Measurements from ENCODE around the gene LDLR. TPM values are rescaled to one million over a fixed set of nuclear protein-coding genes. Genes with fewer than 3 reads are reported as not detected.

LDLR gene
- 41.7 TPM for polyA plus RNA-seq (2013, experiment 1 of 2; ENCODE audit: insufficient read length)
- 60.7 TPM for polyA plus RNA-seq (2013, experiment 2 of 2; ENCODE audit: insufficient read length)

- peak; percentile 93 for DNase-seq
Observed at GRCh38 chr19:11089254-11090013, at the start of gene LDLR. LDLR (plus strand) TSS chr19:11089463; CDS start chr19:11089549, 86 bp downstream.

- no peak for DNase-seq
Observed at GRCh38 chr19:11041194-11041593, 48.1 kb upstream of the LDLR start.

- no peak for DNase-seq
Observed at GRCh38 chr19:11041966-11042627, 47.2 kb upstream of the LDLR start.

DNA sequence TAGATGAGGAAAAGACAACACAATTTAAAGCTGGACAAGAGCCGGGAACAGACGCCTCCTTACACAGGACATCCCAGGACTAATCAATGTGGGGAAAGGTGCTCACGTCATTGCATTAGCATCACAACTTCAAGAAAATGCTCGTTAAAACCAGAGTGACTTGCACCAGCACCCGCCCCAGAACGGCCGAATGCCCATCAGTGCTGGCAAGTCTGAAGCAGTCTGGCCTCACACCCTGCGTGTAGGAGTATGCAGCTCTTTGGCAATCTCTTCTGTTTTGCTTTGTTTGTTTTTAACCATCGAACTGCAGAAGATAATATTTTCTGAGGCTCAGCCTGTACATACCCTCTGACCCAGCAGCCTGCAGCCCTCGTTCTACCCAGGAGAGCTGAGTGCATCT lies 44.8 kb upstream of the LDLR start:
- no peak for DNase-seq

- DNase-seq, result no peak
Observed at GRCh38 chr19:11045536-11045935, 43.7 kb upstream of the LDLR start.

GRCh38 chr19:11046605-11047354 lies 42.5 kb upstream of the LDLR start:
- DNase-seq, result no peak

DNA sequence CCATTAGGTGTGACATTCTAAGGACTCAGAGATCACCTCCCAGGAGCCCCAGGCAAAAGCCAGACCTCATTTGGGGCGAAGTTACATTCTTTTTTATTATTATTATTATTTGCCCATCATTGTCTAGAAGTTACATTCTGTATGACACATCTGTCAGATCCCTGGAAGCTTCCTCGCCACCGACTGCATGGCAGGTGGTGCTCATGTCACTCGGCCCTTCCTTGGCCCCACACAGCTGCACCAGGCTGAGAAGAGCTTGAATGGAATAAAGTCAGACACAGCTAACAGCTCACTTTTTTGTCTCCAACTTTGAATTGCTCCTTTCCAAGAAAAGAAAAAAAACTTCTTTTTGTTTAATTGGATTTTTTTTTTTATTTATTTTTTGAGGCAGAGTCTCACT lies 41.4 kb upstream of the LDLR start:
- no peak for DNase-seq

GRCh38 chr19:11050323-11051114 lies 38.7 kb upstream of the LDLR start:
- no peak for DNase-seq

GRCh38 chr19:11053817-11054195 lies 35.5 kb upstream of the LDLR start:
- DNase-seq, result no peak

GRCh38 chr19:11054200-11054599 lies 35.1 kb upstream of the LDLR start:
- no peak for DNase-seq

DNA sequence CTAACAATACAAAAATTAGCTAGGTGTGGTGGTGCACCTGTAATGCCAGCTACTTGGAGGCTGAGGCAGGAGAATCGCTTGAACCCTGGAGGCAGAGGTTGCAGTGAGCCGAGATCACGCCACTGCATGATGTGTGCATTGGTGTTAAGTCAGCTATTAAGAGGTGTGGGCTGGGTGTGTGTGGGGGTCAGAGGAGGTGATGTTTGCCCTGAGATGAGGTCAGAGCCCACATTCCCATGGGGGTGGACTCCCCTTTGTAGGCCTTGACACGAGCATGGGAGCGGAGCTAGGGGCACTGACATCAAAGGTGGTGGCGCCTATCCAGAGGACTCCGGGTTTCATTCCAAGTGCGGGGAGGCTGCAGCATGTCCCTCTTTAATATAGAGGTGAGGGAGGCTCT lies 34.6 kb upstream of the LDLR start:
- no peak for DNase-seq

DNA sequence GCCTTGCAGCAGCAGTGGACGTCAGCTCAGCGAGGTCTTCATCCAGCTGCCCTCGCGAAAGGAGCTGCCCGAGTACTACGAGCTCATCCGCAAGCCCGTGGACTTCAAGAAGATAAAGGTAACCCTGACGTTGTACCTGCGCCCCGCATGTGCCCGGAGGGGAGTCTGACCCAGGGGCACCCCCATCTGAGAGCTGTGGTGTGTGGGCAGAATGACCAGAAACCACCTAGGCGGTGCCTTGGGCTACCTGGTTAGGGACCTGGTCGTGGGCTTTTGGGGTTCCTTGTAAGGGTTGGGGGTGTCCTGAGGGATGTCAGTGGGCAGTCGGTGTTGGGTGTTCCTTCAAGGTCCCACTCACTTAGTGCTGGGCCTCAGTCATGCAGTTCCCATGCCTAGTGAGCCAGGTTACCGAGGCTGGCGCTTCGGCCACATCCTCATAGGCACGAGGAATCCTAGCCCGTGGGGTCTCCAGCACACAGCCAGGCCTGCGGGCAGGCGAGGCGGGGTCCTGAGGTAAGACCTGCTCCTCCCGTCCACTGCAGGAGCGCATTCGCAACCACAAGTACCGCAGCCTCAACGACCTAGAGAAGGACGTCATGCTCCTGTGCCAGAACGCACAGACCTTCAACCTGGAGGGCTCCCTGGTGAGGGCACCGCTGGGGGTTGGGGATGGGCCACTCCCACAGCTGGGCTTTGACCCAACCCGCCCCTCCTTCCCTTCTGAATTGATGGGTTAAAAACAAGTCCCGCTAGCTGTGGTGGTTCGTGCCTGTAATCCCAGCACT lies 30.8 kb upstream of the LDLR start:
- no peak for DNase-seq

GRCh38 chr19:11059511-11060358 lies 29.5 kb upstream of the LDLR start:
- no peak for DNase-seq

DNA sequence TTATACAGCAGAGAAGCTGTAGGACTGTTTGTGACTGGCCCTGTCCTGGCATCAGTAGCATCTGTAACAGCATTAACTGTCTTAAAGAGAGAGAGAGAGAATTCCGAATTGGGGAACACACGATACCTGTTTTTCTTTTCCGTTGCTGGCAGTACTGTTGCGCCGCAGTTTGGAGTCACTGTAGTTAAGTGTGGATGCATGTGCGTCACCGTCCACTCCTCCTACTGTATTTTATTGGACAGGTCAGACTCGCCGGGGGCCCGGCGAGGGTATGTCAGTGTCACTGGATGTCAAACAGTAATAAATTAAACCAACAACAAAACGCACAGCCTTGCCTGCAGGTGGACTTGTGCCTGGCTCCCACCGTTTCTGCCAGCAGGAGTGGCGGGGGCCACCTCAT lies 27.3 kb upstream of the LDLR start:
- no peak for DNase-seq

- no peak for DNase-seq
Observed at GRCh38 chr19:11063434-11063833, 25.8 kb upstream of the LDLR start.

DNA sequence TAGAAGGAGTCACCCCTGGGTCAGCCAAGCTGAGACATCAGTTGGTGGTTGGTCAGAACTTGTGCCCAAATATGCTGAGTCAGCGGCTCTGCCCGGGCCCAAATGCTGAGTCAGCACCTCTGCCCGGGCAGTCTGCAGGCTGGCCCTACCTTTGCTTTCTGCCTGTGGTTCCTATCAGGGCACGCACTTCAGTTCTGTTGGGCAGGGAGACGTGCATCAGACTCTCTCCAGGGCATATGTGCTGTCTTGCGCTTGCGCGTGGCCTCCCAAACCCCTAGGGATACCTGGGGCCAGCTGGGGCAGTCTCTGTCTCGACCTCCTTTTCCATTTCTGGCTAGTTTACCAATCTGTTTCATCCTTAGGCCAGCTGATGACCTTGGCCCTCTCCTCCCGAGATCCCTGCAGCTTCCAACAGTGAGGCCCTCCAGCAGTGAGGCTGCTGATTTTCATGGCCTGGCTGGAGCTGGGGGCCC lies 24.4 kb upstream of the LDLR start:
- no peak for DNase-seq

DNA sequence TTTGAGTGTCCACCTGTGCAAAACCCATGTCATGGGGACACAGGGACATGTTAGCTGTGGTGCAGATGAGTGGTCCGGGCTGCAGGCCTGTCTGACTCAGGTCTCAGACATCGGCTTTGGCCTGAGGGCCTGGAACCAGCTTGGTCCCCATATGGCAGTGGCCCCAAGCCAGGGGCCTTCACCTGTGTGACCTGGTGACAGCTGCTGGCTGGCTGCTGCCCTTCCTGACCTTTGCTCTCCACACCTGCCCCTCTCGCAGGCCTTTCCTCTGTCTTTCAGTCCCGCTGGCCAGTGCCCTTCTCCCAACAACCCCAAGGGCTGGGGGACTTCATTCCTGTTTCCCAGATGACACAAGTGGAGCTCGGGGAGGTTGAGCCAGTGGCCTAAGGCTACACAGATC lies 22.9 kb upstream of the LDLR start:
- no peak for DNase-seq

- no peak for DNase-seq
Observed at GRCh38 chr19:11067356-11068113, 21.7 kb upstream of the LDLR start.

DNA sequence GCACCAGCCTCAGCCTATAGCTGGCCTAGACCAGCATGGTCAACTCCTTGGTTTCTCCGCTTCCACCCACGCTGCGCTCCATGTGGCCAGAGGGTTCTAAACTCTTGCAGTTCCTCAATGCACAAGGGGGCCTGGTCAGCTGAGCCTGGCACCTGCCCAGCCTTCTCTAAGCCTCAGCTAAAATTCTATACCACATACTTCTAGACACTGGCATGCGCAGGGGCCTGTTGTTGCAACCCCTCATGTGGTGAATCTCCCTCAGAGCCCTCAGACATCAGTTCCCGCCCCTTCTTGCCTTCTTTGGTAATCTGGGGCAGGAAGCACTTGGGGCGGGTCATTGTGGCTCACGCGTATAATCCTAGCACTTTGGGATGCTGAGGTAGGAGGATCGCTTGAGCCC lies 19.7 kb upstream of the LDLR start:
- DNase-seq, result no peak

GRCh38 chr19:11070123-11070522 lies 19.1 kb upstream of the LDLR start:
- DNase-seq, result no peak
